GM18858 (cell line): ENCODE data around the gene GRM7.

Source experiments
- ATAC-seq: cut with Tn5 transposase; IDR thresholded peaks from one replicate; pipeline ENCODE4 v1.9.1; 2021; ENCODE audit not compliant: unreplicated experiment

Gene GRM7

DNA sequence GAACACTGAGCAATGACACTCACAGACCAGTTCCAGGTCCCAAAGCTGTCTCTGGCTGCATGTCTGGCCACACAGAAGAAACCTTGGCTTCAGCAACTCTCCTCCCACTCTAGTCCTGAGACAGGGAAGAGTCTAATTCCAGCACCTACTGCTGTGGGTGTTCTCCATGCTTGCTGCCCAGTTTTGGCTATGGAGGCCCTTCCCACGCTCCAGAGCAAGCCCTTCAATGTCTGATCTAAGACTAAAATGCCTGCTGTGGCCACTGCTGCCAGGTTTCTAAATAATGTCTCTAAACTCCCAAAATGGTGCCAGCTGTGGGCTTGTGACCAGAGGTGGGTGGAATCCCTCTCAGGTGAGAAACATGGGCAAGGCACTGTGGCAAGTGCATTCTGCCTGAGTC lies 531.3 kb downstream of the GRM7 start:
- ATAC-seq, result no peak

DNA sequence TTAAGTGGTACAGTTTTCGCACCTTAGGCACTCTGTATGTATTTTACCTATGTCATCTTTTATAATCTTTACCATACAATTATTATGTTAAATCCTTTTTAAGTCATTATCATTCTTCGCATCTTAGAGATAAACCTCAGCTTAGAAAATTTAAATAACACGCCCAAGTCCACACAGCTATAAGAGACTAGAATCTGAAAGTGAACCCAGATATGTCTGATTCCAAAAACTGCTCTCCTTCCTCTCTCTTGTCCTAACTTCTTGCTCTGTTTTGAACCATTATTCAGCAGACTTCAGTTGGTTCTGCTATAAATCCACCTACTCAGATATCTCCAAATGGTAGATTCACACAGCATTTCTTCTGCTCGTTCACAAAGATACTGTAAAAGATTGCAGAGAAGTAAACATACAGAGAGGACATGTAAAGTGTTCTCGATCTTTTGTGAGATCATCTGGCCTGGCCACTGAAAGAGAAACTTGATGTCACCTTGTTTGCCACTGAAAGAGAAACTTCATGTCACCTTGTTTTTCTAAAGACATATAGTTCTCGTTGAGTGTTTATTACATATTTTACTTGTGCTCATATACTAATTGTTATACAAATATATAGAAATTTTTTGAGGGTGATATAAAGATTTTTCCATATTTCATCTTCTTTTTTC lies 533.2 kb downstream of the GRM7 start:
- no peak for ATAC-seq

DNA sequence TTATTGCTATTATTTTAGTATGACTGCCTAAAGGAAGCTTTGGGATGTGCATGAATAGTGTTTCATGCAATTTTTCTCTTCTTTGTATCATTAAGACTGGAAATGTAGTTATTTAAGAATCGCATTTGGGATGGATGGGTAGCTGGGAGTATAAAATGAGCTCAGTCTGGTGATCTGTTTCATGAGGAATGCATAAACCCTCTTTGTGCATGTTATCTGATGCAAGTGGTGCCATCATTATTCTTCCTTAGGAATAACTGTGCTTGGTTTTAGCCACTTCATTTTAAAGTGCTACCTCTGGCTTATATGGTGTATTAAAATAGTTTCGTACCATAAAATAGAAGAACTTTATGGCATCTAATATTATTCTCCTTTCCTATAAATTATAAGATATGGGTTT lies 535.6 kb downstream of the GRM7 start:
- ATAC-seq, result no peak

DNA sequence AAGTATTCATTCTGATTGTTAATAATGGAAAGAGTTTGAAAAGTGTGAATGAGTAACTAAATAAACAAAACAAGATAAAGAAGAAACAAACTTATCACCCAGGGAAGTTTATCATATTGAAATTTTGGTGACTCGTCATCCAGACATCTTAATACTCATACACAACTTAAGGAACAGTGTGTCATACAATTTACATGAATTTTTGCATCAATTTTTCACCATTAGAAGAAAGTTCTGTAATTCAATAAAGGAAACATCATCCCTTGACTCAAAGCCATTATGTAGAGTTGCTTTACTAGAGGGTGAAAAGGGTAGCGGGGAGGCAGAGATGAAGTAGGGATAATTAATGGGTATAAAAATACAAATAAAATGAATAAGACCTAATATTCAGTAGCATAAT lies 536.2 kb downstream of the GRM7 start:
- no peak for ATAC-seq

DNA sequence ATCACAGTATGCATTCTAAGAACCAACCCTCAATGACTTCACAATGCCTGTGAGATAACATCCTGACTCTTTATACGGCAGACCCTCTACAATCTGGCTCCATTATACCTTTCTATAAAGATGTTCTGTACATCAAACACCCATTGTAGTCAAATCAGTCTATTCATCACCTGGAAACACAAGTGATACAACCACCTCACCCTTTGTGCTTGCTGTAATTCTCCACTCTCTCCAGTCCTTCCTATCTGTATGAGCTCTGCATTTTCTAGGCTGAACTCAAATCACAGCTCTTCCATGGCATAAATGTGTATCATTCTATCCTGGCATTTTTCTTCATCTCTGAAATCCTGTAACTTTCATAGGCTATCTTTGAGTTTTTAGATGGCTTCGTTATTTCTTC lies 539.4 kb downstream of the GRM7 start:
- ATAC-seq, result no peak

DNA sequence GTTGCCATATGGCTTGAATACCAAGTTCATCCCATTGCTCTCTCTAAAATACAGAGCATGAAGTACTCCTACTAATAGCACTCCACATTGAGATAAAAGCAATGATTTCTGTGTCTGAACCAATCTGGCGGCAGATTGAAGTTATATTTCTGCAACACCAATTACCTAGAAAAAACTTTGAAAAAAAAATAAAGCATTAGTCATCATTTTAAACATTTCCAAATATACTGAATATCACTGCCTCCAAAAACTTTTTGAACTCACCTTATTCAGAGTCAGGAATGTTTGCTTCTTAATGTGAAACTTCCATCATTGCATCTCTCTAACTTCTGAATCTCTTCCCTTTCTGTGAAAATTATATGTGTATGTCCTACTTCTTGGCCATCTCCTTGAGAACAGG lies 540.5 kb downstream of the GRM7 start:
- ATAC-seq, result no peak

DNA sequence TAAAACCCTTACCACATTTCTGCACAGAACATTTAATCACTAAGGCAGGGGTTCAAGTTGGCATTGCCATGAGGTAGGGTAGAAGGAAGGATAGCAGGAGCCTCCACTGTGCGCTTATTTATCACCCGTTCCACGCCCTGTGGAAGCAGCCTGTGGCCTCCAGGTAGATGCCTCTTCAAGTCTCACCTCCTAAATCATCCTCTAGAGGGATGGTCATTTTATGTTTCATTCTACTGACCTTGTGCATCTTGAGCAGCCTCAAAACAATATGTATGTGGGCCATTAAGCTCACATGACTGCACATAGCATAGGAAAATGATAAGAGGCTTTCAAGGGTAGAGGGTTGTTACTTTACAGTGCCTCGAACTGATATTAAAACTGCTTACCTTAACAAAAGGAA lies 546.2 kb downstream of the GRM7 start:
- no peak for ATAC-seq

DNA sequence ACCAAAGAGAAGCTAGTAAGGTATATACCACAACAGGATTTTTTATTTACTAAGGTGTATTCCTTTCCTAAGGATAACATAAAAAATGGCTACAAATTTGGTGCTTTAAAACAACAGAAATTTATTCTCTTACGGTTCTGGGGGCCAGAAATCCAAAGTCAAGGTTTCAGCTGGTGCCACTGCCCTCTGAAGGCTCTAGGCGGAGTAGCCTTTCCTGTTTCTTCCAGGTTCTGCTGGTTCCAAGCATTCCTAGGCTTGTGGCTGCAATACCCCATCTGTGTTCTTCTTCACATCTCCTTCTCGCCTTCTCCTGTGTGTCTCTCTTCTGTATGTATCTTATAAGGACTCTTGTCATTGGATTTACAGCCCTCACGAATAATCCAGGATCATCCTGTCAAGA lies 549.9 kb downstream of the GRM7 start:
- ATAC-seq, result no peak

DNA sequence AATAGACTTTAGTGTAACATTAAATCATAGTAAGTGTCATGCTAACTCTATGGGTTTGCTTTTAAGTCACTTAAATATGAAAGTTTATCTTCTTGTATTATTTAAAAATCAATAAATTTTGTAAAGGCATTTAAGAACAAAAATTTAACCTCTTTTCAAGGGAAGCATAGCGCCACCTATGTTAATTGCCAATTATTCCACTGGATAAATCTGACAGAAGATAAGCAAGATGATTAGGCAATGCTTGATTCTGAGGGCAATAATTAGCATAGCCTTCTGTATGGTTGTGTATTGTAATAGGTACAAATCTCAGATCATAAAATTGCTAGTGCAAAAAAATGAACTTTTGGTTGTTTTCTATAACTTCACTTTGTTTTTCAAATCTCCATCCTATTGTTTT lies 560.1 kb downstream of the GRM7 start:
- ATAC-seq, result no peak

DNA sequence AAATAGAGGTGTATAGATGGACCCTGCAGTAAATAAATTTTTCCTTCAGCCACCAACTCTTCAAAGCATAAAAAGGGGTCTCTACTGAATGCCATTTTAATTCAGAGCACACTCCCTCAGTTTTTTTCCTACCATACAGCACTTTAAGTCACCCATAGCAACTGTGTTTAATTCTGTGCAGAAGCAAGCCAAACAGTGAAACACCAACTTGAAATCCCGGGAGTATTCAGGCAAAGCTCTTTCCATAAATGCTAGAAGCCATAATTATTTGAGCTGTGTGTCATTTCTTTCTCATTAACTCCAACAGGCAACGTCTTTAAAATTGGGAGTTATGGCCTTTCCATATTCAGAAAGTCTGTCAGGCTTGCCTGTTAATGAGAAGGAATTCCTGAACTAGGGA lies 562.1 kb downstream of the GRM7 start:
- ATAC-seq, result no peak

DNA sequence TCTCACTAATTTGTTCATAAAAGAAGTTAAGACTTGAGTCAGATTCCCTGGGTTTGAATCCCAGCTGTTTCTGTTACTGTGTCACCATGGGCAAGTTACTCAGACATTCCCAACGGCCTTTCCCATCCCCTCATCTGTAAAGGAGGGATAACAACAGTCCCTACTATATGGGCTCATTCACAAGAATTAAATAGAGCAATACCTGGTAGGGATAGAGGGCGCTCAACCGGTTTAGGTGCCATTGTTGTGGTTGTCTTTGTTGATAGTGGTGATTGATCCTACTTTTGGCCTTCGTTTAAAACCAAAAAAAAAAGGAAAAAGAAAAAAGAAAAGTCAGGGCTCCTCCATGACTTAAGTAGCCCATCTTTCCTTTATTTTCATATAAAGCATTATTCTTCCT lies 563.1 kb downstream of the GRM7 start:
- ATAC-seq, result no peak

DNA sequence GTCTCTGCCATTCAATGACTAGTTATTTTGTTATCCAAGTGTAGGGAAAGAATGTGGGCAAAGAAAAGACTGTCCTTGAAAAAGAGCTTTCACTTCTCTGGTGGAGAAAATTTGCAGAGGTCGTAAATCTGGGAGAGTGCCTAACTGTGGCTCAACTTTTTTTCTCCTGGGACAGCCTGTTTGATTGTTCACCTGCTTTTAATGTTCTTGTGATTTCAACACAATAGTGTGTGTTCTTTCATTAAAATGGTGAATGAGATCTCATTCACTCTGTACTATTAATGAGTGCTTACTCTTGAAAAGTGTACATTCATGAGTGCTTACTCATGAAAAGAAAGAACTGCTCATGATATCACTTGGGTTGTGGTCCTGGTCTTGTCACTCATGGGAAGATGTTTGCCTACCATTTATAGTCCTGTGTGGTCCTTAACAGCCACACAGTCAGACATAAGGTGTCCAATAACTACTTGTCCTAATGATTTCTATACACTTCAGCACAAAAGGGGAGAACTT lies 567.3 kb downstream of the GRM7 start:
- ATAC-seq, result no peak

DNA sequence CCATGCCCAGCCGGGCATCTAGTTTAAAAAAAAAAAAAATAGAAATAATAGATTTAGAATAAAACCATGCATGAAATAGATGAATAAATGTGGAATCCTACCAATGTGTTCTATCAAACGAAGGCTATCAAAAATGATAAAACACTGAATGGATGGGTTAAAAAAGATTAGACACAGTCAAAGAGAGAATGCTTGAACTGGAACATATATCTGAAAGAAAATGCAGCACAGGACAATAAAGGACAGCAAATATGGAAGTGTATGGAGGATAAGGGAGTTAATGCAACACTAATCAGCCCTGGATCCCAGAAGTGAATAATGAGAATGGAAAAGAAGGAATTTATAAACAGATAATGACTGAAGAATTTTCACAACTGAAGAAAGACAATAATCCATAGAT lies 571.7 kb downstream of the GRM7 start:
- no peak for ATAC-seq

DNA sequence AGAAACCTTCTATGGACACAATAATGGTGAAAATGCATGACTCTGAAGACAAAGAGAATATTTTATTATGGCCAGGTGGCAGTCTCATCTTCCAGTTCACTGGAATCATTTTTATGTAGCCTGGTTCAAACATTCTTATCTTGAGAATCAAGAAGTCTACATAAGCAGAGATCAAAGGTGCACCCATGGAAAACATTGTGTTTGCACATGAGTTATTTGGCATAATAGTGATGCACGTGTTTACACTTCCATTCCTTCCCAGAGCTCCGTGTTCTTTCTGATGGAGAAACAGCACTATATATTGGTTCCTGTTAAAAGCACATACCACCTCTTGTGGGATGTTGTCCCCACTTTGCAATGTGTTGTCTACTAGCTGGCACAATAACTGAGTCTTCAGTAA lies 572.2 kb downstream of the GRM7 start:
- ATAC-seq, result no peak

DNA sequence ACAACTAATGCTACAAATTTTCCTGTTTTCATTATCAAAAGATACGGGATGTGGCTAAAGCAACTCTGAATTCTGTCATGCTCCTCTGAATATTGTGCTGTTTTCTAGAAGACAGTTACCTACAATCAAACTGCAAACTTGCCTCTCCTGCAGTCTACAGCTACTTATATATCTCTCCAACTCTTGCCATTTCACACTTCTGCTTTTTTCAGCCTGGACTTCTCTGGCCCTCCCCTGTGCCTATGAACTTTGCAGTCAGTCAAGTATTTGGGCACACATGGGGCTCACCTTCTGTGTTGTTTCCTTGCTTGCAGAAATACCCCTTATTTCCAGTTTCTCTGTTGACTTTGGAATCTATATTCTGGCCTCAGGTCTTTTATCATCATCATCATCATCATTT lies 575.6 kb downstream of the GRM7 start:
- ATAC-seq, result no peak

DNA sequence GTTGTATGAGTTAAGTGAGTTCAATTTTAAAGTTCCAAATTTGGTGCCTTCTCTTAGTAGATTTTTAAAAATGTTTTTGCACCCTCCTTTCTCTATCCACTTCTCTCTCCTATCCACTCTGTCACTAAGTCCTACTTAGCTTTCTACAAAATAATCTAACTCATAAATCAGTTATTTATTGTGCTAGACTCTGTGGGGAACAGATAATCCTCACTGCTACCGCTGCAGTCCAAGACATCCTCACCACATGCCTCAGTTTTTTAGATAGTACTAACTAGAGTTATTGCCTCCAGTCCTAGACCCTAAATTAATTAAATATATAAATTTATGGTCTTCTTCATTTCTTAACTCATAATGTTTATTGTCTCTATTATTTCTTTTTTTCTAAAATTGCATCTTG lies 576.3 kb downstream of the GRM7 start:
- no peak for ATAC-seq

DNA sequence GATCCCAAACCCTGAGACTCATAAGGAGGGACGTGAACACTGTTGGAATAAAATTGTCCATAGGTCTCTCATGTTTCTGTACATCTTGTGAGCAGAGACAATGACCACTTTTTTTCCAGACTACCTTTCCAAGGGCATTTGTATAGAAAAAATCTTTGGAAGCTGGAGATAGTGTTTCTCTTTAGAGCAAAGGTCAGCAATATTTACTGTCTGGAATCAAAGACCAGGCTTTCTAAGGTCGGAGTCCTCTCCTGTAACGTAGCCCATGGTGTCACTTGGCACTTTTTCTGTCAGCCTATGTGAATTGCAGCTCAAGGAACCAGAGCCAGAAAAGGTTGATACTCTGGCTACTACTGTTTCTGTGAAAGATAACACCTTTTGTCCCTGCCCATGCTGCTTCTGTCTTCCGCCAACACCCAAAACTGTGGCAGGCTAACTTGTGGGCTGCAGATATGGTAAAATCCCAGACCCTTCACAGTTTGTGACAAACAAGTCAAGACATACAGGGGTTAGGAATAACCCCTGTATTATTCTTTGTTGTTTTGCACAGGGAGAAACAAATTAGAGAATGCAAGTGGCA lies 578.3 kb downstream of the GRM7 start:
- no peak for ATAC-seq

DNA sequence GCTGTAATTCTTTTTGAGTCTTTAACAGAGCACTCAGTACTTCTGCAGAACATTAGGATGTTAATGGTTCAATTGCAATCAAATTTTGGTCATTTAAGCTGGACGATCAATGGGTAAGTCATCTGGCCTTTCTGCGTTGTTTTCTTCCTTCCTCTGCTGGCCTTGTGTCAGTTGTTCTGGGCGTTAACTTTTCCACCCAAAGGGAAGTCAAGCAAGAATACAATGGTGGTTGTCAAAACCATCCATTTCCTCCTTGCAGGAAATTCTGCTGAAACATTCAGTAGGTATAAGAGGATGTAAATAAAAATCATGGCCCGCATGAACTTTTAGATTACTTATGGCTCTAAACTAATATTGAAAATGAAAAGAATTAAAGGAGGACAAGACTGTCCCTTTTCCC lies 584.0 kb downstream of the GRM7 start:
- ATAC-seq, result no peak

DNA sequence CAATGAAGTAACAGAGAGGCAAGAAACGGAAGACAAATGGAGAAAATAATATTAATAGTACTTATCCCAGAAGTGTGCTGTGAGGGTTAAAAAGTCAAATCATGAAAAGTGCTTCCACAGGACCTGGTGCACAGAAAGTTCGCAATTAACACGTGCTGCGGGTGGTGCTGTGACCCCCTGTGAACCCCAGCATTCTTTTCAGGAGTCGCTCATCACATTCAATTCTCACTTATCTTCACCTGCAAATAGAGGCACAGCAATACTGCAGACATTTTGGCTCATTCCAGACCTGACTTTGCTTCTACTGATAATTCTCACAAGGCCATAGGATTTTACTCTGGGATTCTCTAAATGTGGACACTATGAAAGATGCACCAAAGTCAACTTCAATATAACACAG lies 584.4 kb downstream of the GRM7 start:
- ATAC-seq, result no peak

DNA sequence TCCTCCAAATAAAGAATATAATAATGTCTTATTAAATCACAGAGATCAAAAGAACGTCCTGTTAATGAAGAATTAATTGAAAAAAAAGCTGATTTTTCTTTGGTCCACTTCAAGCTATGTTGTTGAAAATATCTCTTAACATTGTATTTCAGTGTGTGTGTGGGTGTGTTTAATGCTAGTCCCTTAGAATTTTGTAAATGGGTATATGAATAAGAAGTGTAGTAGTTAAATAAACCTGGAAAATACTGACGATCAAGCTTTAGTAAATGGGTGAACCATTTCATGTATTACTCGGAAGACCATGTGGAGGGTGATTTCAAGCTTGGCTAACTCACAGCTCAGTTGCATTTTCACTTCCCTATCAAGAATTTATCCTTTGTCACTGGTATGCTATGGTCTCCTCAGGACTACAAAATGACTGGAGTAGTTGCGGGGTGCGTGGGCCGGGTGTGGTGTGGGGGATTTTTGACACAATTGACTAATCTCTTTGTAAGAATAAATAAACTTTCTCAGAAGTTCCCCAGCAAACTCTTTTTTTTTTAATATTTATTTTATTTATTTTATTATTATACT lies 586.4 kb downstream of the GRM7 start:
- ATAC-seq, result peak; percentile 100

DNA sequence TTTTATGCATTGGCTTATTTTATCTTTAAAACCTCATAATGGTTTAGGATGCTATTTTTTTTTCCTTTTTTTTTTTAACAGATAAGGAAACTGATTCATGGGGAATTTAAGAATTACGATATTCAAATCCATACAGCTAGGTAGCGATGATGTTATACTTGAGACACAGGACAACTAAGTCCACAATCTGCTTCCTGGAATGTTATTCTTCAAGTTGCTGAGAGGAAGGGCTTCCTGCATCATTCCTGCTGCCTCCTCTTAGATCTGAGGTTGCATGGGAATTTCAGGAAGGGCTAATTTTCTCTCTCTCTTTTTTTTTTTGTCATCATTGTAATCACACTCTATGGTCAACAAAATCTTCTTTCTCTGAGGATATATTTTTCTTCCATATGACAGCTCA lies 595.5 kb downstream of the GRM7 start:
- ATAC-seq, result no peak

DNA sequence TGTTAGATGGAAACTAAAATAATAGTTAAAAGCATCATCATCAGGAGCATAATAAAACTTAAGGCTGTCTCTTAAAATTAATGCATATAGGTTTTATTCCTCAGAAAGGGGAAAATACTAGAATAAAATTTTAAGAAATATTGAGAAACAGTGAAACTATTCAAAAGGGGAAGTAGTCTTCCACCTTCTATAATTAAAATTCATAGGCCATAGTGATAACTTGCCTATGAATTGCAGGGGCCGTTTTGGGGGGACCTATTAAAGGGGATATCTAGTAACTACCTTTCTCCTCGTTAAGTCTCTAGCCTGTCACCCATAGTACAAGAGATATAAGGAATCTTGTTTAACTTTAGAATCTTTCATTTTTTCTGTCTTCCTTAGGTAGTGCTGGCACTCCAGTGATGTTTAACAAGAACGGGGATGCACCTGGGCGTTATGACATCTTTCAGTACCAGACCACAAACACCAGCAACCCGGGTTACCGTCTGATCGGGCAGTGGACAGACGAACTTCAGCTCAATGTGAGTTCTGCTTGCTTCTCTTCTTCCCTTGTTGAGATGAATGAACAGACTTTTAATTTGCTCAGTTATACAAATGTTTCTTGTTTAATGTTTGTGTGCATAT lies 600.4 kb downstream of the GRM7 start:
- peak; percentile 88 for ATAC-seq
